Activated CD8-positive, alpha-beta memory T cell treated with anti-CD3 and anti-CD28 coated beads for 48 hours (primary cell): ENCODE measurements around the gene N4BP2L2.
A peak's percentile ranks its signal among the peaks of the same experiment; 100 is the strongest.
"Not testable (repeated sequence)": the region's sequence is repeated elsewhere in the genome, so short reads cannot be mapped to it uniquely, and the experiment has no call there.

Experiments
- DNase-seq, 3 experiments: peaks; one replicate each; pipeline ENCODE4 v3.0.0-alpha.2; 2020; ENCODE audit warnings: low read depth in 2 of 3, low spot score in 2 of 3

The N4BP2L2 gene

DNA sequence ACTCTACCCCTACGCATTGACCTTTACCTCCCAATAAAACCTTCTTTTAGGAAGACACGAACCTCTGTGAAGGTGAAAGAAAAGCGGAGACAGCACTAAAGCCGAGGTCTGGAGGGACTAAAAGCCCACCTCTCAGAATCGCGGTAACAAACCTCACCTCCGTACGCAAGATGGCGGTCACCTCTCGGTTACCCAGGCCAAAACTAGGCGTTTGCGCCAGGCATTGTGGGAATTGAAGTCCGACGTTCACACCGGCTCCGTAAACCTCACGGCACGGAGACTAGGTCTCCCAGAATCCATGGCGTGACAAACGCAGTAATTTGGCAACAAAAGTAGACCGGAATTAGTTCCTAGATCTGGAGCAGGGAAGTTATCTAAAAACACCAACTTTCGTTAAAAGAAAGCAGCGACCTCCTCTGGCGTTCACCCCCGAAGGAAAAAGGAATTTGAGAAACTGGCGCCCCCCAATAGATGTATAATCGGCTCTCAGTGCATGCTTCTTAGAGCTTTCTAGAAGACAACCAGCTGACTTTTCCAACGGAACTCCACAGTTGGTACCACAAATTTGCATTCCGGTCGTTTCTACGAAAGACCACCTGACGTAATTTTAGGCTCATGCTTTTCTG lies at the start of gene N4BP2L2:
Gene N4BP2L2 (minus strand): TSS at position 175 of the 626 bp plus-strand sequence. CDS start 1,768 bp downstream, outside the sequence.
- DNase-seq: peak; percentile 57 to 75 (median 70)

DNA sequence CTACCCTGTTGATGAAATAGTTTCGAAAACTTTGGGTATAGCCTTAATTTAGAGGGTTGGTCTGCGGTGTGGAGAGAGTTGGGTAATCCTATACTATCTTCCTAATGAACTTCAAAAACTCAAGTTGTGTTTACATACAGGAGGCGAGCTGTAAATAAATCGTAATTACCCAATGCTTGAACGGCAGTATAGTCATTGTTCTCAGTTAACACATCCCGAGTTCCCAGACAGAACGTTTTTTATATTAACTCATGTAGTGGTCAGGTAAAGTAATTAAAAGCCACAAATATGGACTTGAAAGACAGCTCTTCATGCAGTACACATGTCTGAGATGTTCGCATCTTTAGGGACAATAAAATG lies 49.2 kb upstream of the N4BP2L2 start:
- DNase-seq: no peak

DNA sequence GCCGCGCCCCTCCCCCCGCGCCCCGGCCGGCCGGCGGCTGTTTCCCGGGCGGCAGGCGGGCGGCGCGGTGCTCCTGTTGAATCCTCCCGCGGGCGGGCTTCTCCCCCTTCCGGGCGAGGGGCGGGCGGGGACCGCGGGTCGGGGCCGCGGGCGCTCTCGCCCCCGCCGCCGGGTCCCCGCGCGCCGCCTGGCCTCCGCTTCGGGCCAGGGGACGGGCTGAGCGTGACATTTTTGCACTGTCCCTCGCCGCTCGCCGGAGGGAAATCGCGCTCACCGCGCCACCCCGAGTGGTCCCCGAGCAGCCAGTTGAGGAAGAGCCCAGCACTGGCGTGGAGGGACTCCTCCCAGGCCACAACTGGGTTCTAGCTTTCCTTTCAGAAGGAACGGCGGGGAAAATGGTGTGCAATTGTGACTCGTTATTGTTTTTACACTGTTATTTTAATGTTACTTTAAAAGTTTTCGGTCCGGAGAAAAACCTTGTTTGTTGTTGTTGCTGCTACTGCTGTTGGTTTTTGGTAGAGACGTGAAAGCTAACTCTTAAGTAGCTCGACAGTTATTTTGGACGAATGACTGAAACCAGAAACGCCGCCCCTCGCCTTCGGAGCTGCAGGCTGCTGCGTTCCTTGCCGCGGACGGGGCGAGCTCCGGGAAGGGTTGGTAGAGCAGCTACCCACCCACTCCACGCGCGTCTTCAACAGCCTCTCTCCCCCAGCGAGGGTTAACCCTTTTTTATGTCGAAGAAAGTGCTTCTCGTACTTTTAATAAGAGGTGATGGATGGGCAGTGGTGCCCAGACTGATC lies 48.6 kb upstream of the N4BP2L2 start:
- DNase-seq: peak; percentile 23 to 32 (median 24)

DNA sequence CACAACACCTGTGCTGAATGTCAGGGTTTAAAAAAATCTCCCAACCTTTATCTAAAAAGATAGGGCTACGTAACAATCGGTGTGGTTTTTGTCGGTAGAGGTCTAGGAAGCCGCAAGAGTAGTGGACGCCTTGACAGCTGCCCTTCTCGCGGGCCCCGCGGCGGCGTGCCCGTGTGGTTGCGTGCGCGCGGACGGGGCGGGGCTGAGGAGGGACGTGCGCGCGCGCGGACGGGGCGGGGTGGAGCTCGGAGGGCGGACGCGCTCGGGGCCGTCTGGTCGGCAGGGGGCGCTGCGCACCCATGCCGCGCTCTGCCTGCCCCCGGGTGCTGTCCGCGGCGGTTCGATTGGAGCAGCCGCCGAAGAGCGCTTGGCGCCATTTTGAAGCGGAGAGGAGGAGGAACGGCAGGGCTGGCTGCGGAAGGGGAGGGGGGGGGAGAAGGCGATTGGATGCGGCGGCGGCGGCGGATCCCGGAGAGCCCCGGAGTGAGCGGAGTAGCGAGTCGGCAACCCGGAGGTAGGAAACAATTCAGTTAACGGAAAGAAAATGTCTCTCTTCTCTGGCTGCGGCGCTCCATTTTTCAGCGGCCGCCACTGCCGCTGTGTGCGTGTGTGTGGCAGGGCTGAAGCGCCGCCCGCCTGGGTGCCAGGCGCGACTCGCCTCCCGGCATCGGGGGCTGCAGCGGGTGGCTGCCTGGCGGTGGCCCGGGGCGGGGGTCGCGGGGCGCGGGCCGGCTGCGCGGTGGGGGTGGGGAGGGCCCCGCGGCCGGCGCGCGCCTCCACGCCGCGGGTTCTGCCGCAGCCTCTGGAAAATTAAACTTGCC lies 47.7 kb upstream of the N4BP2L2 start, which contains the start of gene PDS5B:
Gene PDS5B (plus strand): TSS at position 373 of the 821 bp plus-strand sequence. CDS start 62,321 bp downstream, outside the sequence.
- peak; percentile 87 to 90 (median 88) for DNase-seq

DNA sequence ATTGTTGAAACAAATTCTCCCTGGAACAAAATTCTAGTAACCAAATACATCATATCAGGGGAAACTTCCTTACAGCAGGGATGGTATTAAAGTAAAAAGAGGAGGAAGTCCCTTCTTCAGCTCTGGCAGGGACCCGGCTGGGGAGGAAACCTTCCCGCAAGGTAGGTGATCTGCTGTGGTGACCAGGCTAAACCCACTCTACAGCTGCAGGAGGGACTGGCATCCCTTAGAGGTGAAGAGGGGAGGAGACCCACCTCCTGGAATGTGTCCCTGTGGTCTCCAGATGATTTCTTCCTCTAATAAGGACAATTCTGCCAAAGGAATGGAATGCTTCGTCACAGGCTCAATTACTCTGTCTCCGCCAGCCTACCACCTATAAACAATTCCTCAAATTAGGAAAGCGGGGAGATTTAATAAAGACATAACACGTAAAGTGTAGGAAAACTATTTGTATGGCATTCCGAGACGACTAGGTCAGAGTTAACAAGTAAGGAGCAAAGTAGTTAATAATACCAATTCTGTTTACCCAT lies 47.0 kb upstream of the N4BP2L2 start:
- no peak for DNase-seq

DNA sequence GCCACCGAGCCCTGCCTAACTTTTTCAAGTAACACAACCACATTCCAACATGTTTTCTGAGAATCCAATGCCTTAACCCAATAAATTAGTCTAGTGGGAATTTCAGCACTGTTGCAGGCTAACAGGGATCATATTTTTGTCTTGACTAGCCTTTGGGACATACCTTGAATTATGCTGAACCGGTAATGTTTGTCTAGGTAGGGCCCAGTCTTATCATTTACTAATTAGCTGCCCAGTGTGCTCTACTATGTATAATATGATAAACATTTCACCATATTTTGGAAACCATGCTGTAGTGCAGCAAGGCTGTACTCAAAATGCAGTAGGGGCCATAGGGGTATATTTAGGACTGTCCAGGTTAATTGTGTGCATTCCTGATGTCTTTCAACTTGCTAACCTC lies 44.4 kb upstream of the N4BP2L2 start:
- no peak for DNase-seq

DNA sequence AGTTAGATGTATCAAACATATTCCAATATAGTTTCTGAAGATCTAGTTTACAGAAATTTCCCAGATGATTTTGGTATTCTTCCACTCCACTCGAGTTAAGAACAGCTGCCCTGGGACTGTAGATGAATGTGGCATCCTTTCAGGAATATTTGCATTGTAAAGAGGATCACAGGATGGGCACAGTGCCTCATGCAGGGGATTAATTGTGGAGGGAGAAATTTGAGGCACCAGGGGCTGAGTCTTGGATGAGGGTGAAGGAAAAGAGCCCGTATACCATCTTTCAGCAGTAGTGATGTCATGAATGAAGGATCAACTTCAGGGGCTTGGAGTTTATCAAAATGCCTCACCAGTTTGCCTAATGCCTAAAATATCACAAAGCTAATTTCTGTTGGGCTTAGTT lies 43.7 kb upstream of the N4BP2L2 start:
- no peak for DNase-seq

DNA sequence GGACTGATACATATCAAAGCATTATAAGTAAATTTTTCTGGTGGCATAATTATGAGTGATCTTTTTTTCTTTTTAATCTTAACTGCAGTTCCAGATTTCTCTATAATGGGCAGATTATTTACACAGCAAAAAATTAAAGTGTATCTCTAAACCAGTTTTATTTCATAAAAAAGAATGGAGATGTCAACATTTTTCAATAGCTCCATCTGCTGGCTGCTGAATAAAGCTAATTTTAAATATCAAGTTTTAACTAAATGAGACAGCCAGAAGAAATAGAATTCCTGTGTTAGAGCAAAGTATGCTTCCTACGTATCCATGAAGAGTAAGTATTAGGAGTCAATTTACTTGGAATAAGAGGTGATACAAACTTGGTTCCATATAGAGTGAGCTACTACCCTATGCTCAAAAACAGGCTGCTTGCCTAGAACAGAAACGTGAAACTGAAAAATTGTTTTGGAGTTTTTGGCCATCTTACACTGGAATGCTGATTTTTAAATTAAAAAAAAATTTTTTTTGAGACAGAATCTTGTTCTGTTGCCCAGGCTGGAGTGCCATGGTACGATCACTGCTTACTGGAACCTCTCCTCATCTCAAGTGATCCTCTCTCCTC lies 42.7 kb upstream of the N4BP2L2 start:
- no peak for DNase-seq

DNA sequence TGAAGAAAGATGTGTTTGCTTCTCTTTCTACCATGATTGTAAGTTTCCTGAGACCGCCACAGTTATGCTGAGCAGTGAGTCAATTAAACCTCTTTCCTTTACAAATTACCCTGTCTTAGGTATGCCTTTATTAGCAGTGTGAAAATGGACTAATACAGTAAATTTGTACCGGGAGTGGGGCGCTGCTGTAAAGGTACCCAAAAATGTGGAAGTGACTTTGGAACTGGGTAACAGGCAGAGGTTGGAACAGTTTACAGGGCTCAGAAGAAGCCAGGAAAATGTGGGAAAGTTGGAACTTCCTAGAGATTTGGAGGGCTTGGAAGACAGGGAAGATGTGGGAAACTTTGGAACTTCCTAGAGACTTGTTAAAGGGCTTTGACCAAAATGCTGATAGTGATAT lies 38.4 kb upstream of the N4BP2L2 start:
- DNase-seq: no peak

DNA sequence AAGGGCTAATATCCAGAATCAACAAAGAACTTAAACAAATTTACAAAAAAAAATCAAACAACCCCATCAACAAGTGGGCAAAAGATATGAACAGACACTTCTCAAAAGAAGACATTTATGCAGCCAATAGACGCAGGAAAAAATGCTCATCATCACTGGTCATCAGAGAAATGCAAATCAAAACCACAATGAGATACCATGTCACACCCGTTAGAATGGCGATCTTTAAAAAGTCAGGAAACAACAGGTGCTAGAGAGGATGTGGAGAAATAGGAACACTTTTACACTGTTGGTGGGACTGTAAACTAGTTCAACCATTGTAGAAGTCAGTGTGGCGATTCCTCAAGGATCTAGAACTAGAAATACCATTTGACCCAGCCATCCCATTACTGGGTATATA lies 37.1 kb upstream of the N4BP2L2 start:
- DNase-seq: not testable (repeated sequence)

DNA sequence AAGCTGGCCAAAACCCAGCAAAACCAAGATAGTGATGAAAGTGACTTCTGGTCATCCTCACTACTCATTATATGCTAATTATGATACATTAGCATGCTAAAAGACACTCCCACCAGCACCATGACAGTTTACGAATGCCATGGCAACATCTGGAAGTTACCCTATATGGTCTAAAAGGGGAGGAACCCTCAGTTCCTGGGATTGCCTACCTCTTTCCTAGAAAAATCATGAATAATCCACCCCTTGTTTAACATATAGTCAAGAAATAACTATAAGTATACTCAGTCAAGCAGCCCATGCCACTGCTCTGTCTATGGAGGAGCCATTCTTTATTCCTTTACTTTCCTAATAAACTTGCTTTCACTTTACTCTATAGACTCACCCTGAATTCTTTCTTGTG lies 22.2 kb upstream of the N4BP2L2 start:
- not testable (repeated sequence) for DNase-seq

DNA sequence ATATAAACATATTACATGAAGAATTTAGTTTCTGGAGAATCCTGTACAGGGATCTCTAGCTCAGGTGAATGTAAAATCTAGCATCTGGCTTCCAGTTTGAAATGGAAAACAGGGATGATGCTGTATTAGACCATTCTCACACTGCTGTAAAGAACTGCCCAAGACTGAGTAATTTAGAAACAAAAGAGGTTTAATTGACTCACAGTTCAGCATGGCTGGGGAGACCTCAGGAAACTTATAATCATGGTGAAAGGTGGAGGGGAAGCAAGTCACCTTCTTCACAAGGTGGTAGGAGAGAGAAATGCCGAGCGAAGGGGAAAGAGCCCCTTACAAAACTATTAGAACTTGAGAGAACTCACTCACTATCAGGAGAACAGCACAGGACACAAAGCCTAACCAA lies 17.0 kb upstream of the N4BP2L2 start:
- no peak for DNase-seq

DNA sequence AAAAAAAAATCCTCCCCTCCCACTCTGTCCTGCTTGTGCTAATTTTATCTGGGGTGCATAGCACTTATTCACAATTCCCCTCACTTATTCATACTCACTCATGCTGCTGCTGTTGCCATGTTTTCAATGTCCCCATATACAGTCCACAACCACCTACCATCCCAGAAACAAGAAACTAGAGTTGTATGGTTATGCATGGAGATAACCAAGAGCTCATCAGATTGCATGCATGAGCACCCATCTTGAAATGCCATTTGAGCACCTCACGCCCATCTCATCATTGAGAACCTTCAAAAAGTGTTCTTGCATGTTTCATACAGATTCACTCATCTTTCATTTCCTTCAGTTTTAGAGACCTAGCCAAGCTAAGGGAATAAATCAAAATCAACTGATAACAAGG lies 15.1 kb upstream of the N4BP2L2 start:
- no peak for DNase-seq

DNA sequence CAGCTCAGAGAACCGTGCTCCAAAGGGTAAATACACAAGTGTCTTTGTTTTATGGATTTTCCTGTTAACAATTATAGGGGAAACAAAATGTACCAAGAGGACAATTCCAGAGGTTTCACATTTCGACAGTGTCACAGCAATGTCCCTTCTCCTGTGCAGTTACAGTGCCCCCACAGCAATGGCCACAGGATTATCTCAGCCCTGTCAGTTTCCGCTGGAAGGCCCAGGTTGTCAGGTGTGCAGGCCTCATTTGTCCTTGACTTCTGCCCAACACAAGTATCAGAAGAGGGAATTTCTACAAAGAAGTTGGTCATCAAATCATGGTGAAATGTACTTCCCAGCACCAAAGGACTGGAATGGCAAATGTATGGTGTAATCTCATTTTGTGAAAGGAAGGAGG lies 11.2 kb upstream of the N4BP2L2 start:
- no peak for DNase-seq

DNA sequence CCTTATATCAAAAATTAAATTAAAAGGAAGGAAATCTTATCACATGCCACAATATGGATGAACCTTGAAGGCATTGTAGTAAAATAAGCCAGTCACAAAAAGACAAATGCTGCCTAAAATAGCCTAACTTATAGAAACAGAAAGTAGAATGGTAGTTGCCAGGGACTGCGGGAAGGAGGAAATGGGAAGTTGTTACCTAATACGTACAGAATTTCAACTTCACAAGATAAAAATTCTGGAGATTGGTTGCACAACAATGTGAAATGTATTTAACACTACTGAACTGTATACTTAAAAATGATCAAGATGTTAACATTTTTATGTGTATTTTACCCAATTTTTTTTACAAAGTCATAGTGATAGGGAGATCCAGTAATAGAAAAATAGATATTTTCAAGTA lies 10.2 kb upstream of the N4BP2L2 start:
- DNase-seq: no peak

DNA sequence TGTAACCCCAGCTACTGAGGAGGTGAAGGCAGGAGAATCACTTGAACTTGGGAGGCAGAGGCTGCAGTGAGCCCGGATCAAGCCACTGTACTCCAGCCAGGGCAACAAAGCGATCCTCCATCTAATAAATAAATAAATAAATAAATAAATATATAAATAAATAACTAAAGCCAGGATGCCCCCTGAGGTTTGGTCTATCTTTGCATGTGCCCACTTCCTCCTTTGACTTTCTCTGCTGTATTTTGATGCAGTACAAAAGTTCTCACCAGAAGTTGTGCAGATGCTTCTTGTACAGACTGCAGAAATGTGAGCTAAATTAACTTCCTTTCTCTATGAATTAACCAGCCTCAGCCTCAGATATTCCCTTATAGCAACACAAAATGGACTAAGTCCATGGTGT lies 6.5 kb upstream of the N4BP2L2 start:
- no peak for DNase-seq

DNA sequence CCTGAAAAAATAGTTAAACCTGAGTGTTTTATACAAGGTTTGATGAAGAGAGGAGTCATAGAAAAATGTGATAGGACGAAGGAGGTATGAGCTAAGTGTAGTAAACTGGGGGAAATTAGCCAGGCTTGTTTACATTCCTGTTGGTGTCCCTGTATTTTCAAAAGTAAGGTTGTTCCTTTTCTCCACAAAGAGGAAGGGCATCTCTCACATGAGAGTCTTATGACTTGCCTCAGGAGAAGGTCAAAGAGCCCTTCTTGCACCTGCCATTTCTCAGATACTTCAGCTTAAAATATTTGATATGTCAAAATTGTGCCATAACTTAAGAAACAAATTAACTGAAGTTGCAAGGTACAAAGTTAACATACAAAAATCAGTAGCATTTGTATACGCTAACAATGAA lies 3.6 kb upstream of the N4BP2L2 start:
- no peak for DNase-seq

DNA sequence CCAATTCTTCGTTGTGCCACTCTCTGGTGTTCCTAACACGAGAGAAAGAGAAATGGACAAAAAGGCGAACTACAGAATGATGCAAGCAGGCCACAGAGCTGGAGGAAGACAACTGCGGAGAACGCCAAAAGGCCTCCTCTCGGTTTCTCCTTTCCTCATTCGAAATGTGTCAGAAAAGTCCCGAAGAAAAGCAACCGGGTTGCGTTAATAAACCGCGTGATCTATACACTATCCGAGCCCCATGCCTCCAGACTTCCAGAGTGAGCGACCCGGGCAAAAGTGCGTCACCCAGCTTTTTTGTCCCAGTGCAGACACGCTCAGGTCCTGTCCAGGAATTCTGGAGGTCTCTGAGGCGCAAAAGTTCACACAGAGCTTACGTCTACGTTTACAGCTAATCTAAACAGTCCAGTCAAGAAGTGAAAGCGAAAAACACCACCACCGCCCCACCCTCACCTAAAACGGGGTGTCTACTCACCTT lies 413 bp downstream of the N4BP2L2 start:
- peak in 2 of 3 experiments; percentile 7 to 10 for DNase-seq

DNA sequence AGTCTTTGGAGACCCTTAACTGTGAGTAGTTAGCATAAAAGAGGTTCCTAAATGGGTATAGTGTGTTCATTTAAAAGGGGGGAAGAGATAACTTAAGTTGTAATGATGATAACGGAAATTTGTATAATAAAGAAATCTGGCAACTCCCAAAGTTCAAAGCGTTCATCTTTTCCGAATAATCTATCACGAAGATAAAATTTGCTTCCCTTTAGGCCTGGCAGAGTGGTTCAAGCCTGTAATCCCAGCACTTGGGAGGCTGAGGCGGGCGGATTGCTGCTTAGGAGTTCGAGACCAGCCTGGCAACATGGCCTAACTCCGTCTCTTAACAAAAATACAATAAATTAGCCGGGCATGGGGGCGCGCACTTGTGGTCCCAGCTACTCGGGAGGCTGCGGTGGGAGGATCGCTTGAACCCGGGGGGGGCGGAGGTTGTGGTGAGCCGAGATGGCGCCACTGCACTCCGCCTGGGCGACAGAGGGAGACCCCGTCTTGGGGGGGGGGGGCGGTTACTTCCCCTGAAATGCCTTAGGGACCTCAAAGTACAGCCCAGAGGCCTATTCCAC lies 934 bp downstream of the N4BP2L2 start:
- peak; percentile 12 to 19 (median 17) for DNase-seq

DNA sequence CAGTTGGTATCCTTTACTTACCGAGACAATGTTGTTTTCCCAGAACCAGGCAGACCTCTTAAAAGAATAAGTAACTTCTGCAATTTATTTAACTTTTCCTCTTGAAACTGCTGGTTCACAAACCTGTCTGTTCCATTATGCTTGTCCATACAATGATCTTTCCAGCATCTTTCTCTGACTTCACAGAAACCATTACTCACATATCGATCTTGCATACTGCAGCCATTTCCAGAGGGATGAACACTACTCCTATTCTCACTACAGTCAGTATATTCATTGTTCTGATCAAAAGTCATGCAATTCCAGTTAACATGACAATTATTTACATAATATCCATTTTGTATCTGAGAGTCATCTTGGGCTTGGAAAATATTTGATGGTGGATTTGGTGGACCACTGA lies 2.8 kb downstream of the N4BP2L2 start:
- DNase-seq: no peak

DNA sequence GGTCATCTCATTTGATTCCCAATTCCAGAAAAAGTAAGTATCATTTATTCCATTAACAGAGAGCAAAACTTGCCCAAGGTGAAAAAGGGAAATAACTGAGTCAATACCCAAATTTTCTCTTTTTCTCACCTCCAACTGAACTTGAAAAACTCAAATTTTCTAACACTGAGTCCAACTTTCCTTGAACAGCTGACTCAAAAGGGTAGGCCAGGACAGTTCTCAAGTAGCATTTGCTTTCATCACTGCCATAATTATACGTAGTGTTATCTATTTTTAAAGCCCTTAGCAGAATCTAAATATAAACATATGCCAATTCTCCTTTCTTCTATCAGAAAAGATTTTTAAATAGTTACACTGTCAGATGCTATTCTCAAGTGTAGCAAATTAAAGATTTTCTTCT lies 3.5 kb downstream of the N4BP2L2 start:
- no peak for DNase-seq
